Stimulated activated CD8-positive, alpha-beta memory T cell treated with anti-CD3 and anti-CD28 coated beads, Interleukin-15, amount 100 ng/mL, for 1 hour (primary cell): ENCODE measurements around the gene HELZ2.
"Not testable (repeated sequence)": the region's sequence is repeated elsewhere in the genome, so short reads cannot be mapped to it uniquely, and the experiment has no call there.

Experiments
- DNase-seq: peaks from one replicate; pipeline ENCODE4 v3.0.0-alpha.2; 2020; ENCODE audit warnings: low read depth

Gene HELZ2

GRCh38 chr20:63580796-63581461, 6.9 kb upstream of the HELZ2 start:
- peak; percentile 61 for DNase-seq

GRCh38 chr20:63579017-63579694, 5.1 kb upstream of the HELZ2 start:
- DNase-seq: no peak

GRCh38 chr20:63578224-63579016, 4.4 kb upstream of the HELZ2 start:
- no peak for DNase-seq

GRCh38 chr20:63577317-63577894, 3.4 kb upstream of the HELZ2 start:
- no peak for DNase-seq

- DNase-seq: no peak
These were observed 2.3 kb upstream of the HELZ2 start for GRCh38 chr20:63576311-63576710.

GRCh38 chr20:63574829-63575743, 1.0 kb upstream of the HELZ2 start:
- no peak for DNase-seq

GRCh38 chr20:63573647-63574131, 350 bp downstream of the HELZ2 start:
- DNase-seq: no peak

- no peak for DNase-seq
These were observed 1.0 kb downstream of the HELZ2 start for GRCh38 chr20:63572788-63573646.

GRCh38 chr20:63572071-63572787, 1.8 kb downstream of the HELZ2 start:
- DNase-seq: no peak

- not testable (repeated sequence) for DNase-seq
These were observed 3.0 kb downstream of the HELZ2 start for GRCh38 chr20:63571087-63571478.

- DNase-seq: no peak
These were observed 3.6 kb downstream of the HELZ2 start for GRCh38 chr20:63570281-63571086.

- no peak for DNase-seq
These were observed 4.8 kb downstream of the HELZ2 start for GRCh38 chr20:63568986-63569949.

GRCh38 chr20:63568170-63568981, 5.7 kb downstream of the HELZ2 start:
- no peak for DNase-seq

- no peak for DNase-seq
These were observed 6.5 kb downstream of the HELZ2 start for GRCh38 chr20:63567386-63568169.

- no peak for DNase-seq
These were observed 7.0 kb downstream of the HELZ2 start for GRCh38 chr20:63567136-63567385.

GRCh38 chr20:63566395-63567135, 7.5 kb downstream of the HELZ2 start:
- DNase-seq: no peak
